Right atrium auricular region (tissue), 2 donors: ENCODE data around the gene GALNT10. TPM values are rescaled to one million over a fixed set of nuclear protein-coding genes. Genes with fewer than 3 reads are reported as not detected.

Experiments used
- DNase-seq: peaks from one replicate; pipeline ENCODE4 v3.0.0-alpha.2; 2019; ENCODE audit warnings: low spot score
- H3K27ac ChIP-seq, 2 donors: fragments of 200-600 bp; sonication (generic); 1 replicate in 1 of 2; 2 replicates in 1 of 2; pipeline ENCODE4 v1.5.1; 2016 to 2019
- H3K27me3 ChIP-seq, 2 donors: fragments of 200-600 bp; sonication (generic); one replicate each; pipeline versions ENCODE4 v1.5.1 to v1.6.0; 2017 to 2019
- H3K36me3 ChIP-seq: fragments of 200-600 bp; sonication (generic); one replicate; pipeline ENCODE4 v1.5.1; 2016
- H3K4me1 ChIP-seq, 2 donors: fragments of 200-600 bp; sonication (generic); one replicate each; pipeline versions ENCODE4 v1.5.1 to v1.6.0; 2017 to 2019
- H3K4me3 ChIP-seq, 2 donors: fragments of 200-600 bp; sonication (generic); 1 replicate in 1 of 2; 2 replicates in 1 of 2; pipeline ENCODE4 v1.5.1; 2017 to 2019; ENCODE audit warnings: mild to moderate bottlenecking in 1 of 2, moderate library complexity in 1 of 2
- H3K9me3 ChIP-seq, 2 donors: fragments of 200-600 bp; sonication (generic); one replicate each; pipeline ENCODE4 v1.5.1; 2019
- total RNA-seq, 2 donors: library from RNA; depleted of rRNA; stranded (reverse); fragments of >200 nt; gene quantifications; one replicate each; pipeline ENCODE4 v1.1.0, GENCODE V29; 2016
- TF ChIP-seq, protein P1 (sequence below), 2 donors: fragments of 200-600 bp; sonication (generic); IDR thresholded peaks; one replicate each; pipeline ENCODE4 v1.5.1; 2019; ENCODE audit warnings: antibody characterized with exemption in 2 of 2

The GALNT10 gene, protein sequence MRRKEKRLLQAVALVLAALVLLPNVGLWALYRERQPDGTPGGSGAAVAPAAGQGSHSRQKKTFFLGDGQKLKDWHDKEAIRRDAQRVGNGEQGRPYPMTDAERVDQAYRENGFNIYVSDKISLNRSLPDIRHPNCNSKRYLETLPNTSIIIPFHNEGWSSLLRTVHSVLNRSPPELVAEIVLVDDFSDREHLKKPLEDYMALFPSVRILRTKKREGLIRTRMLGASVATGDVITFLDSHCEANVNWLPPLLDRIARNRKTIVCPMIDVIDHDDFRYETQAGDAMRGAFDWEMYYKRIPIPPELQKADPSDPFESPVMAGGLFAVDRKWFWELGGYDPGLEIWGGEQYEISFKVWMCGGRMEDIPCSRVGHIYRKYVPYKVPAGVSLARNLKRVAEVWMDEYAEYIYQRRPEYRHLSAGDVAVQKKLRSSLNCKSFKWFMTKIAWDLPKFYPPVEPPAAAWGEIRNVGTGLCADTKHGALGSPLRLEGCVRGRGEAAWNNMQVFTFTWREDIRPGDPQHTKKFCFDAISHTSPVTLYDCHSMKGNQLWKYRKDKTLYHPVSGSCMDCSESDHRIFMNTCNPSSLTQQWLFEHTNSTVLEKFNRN
- total RNA-seq = 10 to 100 TPM; 13.2 to 18.4 TPM

DNA sequence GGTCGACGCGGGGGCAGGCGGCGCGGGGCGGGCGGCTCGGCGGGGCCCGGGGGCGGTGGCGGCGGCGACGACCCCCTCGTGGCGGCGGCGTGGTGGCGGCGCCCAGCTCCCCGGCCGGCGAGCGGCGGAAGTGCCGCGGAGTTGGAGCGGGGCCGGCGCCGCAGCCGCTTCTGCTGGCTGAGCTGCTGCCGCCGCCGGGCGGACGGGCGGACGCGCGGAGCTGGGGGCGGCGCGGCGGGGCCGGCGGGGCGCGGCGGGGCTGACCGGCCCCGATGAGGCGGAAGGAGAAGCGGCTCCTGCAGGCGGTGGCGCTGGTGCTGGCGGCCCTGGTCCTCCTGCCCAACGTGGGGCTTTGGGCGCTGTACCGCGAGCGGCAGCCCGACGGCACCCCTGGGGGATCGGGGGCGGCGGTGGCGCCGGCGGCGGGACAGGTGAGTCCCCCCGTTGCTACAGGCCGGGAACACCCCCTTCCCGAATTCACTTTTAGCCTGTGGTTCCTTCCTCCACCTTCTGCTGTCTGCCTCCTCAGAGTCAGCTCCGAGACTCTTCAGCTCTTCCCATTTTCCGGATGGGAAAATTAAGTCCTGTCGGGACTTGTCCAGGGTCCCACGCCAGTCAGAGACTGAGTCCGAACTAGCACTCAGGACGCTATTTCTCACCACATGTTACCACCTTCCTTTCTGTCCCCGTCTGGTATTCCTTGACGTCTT, at the start of gene GALNT10:
Gene GALNT10, plus strand, starts transcription at position 139 of the 710 bp plus-strand sequence. Its CDS starts 134 bp downstream, at position 273.
- no peaks in the 10 kb centered on the region for H3K27me3 ChIP-seq
- no peak for DNase-seq
- peak within 1 kb of the TSS; percentile 77 to 85 for H3K4me3 ChIP-seq
- TF ChIP-seq, protein P1, sequence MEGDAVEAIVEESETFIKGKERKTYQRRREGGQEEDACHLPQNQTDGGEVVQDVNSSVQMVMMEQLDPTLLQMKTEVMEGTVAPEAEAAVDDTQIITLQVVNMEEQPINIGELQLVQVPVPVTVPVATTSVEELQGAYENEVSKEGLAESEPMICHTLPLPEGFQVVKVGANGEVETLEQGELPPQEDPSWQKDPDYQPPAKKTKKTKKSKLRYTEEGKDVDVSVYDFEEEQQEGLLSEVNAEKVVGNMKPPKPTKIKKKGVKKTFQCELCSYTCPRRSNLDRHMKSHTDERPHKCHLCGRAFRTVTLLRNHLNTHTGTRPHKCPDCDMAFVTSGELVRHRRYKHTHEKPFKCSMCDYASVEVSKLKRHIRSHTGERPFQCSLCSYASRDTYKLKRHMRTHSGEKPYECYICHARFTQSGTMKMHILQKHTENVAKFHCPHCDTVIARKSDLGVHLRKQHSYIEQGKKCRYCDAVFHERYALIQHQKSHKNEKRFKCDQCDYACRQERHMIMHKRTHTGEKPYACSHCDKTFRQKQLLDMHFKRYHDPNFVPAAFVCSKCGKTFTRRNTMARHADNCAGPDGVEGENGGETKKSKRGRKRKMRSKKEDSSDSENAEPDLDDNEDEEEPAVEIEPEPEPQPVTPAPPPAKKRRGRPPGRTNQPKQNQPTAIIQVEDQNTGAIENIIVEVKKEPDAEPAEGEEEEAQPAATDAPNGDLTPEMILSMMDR (IDR thresholded peaks at IDR 0.05) = no peak
- H3K36me3 ChIP-seq = no peaks in the 10 kb centered on the region
- H3K9me3 ChIP-seq = no peaks in the 10 kb centered on the region
- peak within 1 kb of the TSS; percentile 74 to 79 for H3K27ac ChIP-seq
- H3K4me1 ChIP-seq = peaks cover 0 to 22% of the 10 kb centered on the region in 2 donors

DNA sequence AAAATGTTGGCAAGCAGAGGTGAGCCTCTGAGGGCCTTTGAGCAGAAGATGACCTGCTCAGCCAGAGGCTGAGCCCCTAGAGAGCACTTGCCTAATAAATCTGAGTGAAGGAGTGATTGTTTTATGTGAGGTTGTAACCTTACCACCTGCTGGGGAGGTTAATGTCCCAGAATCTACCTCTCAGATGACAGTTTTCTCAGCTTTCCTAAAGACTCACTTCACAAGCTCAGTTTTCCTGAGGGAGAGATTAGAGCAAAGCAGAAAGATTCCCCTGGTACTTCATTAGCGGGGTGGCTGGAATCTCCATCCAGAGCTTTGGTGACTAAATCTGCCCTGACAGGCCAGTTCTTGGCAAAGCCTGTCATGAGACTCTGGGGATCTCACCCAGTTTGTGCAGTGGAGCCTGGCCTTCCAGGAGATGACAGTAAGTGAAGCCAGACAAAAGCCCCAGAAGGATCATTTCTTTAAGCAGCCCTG, 48.8 kb upstream of the GALNT10 start:
- no peaks in the 10 kb centered on the region for H3K36me3 ChIP-seq
- TF ChIP-seq, protein P1 (IDR thresholded peaks at IDR 0.05) = no peak
- H3K27me3 ChIP-seq = no peaks in the 10 kb centered on the region
- peaks cover 0 to 56% of the 10 kb centered on the region in 2 donors for H3K4me1 ChIP-seq
- H3K4me3 ChIP-seq = no peak overlapping the region
- H3K9me3 ChIP-seq = no peaks in the 10 kb centered on the region
- DNase-seq = no peak
- no peak overlapping the region for H3K27ac ChIP-seq

DNA sequence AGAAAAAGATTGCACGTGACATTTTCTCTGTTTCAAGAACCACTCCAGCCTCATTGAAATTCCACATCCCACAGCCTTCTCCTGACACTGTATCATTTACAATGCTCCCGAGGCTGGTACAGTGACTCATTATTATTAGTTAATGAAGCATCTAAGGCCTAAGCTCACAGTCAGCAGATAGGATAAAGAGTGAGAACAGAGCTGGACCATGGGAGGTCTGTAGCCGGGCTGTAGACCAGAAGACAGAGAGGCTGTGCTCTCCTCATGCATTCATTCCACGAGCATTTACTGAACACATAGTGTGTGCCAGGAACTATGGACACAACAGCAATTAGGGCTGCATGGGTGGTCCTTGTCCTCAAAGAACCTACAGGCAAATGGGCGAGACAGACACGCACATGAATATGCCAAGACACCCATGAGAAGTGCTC, 47.3 kb upstream of the GALNT10 start:
- Histone ChIP-seq H3K4me1 (peaks cover 0 to 56% of the 10 kb centered on the region in 2 donors), H3K9me3 (no peaks in the 10 kb centered on the region), H3K4me3 (no peak overlapping the region), H3K27me3 (no peaks in the 10 kb centered on the region), H3K36me3 (no peaks in the 10 kb centered on the region), H3K27ac (no peak overlapping the region)
- DNase-seq = no peak
- TF ChIP-seq, protein P1 (IDR thresholded peaks at IDR 0.05) = no peak

DNA sequence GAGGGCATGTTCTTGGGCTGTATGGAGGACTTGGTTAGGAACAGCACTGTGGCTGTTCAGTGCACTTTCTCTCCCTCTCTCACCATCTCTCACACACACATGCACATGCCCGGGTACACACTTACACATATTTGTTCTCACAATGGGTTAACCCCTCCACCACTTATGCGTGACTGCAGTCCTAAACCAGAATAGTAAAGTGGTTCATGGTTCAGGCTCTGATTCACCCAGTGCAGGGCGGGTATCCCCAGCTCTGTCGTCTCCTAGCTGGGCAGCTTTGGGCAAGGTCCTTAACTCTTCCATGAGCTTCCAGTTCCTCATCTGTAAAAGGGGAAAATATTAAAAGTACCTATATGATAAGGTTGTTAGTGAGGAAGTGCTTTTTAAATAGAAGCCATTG, 45.3 kb upstream of the GALNT10 start:
- Histone ChIP-seq H3K4me1 (peaks cover 0 to 43% of the 10 kb centered on the region in 2 donors), H3K27ac (no peak overlapping the region), H3K4me3 (no peak overlapping the region), H3K36me3 (no peaks in the 10 kb centered on the region), H3K9me3 (no peaks in the 10 kb centered on the region), H3K27me3 (no peaks in the 10 kb centered on the region)
- TF ChIP-seq, protein P1 (IDR thresholded peaks at IDR 0.05) = no peak
- no peak for DNase-seq

DNA sequence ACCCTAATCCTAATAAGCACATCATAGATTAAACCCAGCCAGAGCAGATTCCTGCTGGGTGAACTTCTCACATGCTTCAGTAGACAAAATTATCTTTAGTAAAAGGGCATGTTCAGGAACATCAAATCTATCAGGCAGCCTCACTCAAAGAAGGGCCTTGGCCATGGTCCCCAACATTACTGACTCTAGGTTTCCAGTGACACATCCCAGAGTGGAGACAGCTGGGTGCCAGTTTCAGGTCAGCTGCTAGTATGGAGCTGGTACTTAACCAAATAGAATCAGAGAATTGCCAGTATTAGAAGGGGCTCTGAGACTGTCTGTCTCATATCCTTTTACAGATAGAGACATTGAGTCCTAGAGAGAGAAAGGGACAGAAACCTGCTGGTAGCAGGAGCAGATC, 44.1 kb upstream of the GALNT10 start:
- H3K9me3 ChIP-seq = no peaks in the 10 kb centered on the region
- no peak for DNase-seq
- TF ChIP-seq, protein P1 (IDR thresholded peaks at IDR 0.05) = no peak
- H3K27me3 ChIP-seq = no peaks in the 10 kb centered on the region
- H3K4me1 ChIP-seq = peaks cover 0 to 33% of the 10 kb centered on the region in 2 donors
- peak overlapping the region in 1 of 2 donors; percentile 5 for H3K27ac ChIP-seq
- H3K36me3 ChIP-seq = no peaks in the 10 kb centered on the region
- no peak overlapping the region for H3K4me3 ChIP-seq
